H1 (cell line): ENCODE results near the gene KIN. TPM values are rescaled to one million over a fixed set of nuclear protein-coding genes. Genes with fewer than 3 reads are reported as not detected.

Experiments used
- CTCF ChIA-PET: fragments of 300-600 bp; sonication (Branson Sonifier 250); formaldehyde crosslinking; loops from one replicate; lab custom pipeline; 2021; ENCODE audit not compliant: partially characterized antibody; lab: Charles Lee
- POLR2A ChIA-PET: fragments of 300-600 bp; sonication (Branson Sonifier 250); formaldehyde crosslinking; loops from one replicate; lab custom pipeline; 2021; ENCODE audit warnings: inconsistent platforms; ENCODE audit not compliant: partially characterized antibody; lab: Charles Lee
- DNase-seq, 2 experiments: peaks; one replicate each; pipeline versions ENCODE4 v3.0.0 to v3.0.0-alpha.2; 2010 to 2022; ENCODE audit warnings: low spot score in 2 of 2, low read depth in 1 of 2, mixed read lengths in 1 of 2
- FAIRE-seq: peaks from 2 replicates; lab custom pipeline; 2011; peaks lifted over from hg19 to GRCh38; lab: Jason Lieb, UNC
- H2AFZ ChIP-seq: 2 replicates; pipeline ENCODE4 v1.8.1; 2012; ENCODE audit warnings: low read length, inconsistent platforms
- H2AK5ac ChIP-seq: 2 replicates; pipeline ENCODE4 v1.6.1; 2013; ENCODE audit warnings: low read depth, low read length
- H2BK120ac ChIP-seq: replicated peaks from 2 replicates; pipeline ENCODE3; 2013; ENCODE audit warnings: low read depth, low read length, inconsistent platforms
- H2BK12ac ChIP-seq: 2 replicates; pipeline ENCODE4 v1.6.1; 2013; ENCODE audit warnings: low read depth, low read length
- H2BK15ac ChIP-seq: 2 replicates; pipeline ENCODE4 v1.6.1; 2013; ENCODE audit warnings: low read length
- H2BK20ac ChIP-seq: 2 replicates; pipeline ENCODE4 v1.6.1; 2013; ENCODE audit warnings: low read length
- H2BK5ac ChIP-seq: 2 replicates; pipeline ENCODE4 v1.6.1; 2013; ENCODE audit warnings: low read depth, low read length
- H3K14ac ChIP-seq: 2 replicates; pipeline ENCODE4 v1.6.1; 2013; ENCODE audit warnings: inconsistent platforms; ENCODE audit not compliant: insufficient read length
- H3K18ac ChIP-seq: 2 replicates; pipeline ENCODE4 v1.6.1; 2013; ENCODE audit warnings: low read length; ENCODE audit errors: extremely low read depth
- H3K23ac ChIP-seq: 2 replicates; pipeline ENCODE4 v1.6.1; 2013; ENCODE audit warnings: inconsistent platforms; ENCODE audit not compliant: insufficient read length
- H3K23me2 ChIP-seq: 2 replicates; pipeline ENCODE4 v1.6.1; 2013; ENCODE audit warnings: low read depth, low read length
- H3K27ac ChIP-seq: 2 replicates; pipeline ENCODE4 v1.6.1; 2011; ENCODE audit warnings: low read depth, low read length, inconsistent platforms
- H3K27me3 ChIP-seq, 4 experiments: replicated peaks in 1 of 4; 1 replicate in 1 of 4; 2 replicates in 3 of 4; pipeline versions ENCODE4 v1.6.1 to v1.8.1; 2011 to 2013; ENCODE audit warnings: low read length in 3 of 4, mild to moderate bottlenecking in 3 of 4, inconsistent platforms in 2 of 4, mixed read lengths in 2 of 4, moderate library complexity in 1 of 4; ENCODE audit not compliant: control insufficient read depth in 3 of 4, insufficient read depth in 3 of 4; ENCODE audit errors: extremely low read depth in 1 of 4
- H3K36me3 ChIP-seq, 4 experiments: 2 replicates each; pipeline versions ENCODE4 v1.6.1 to v1.8.1; 2011 to 2013; ENCODE audit warnings: mild to moderate bottlenecking in 4 of 4, low read length in 3 of 4, moderate library complexity in 2 of 4, control low read depth in 1 of 4, inconsistent platforms in 1 of 4; ENCODE audit not compliant: insufficient read depth in 4 of 4, control insufficient read depth in 2 of 4
- H3K4ac ChIP-seq: replicated peaks from 2 replicates; pipeline ENCODE3; 2013; ENCODE audit warnings: low read length, low read depth, mixed read lengths, inconsistent platforms; ENCODE audit not compliant: insufficient read length
- H3K4me1 ChIP-seq, 4 experiments: replicated peaks in 1 of 4; 1 replicate in 1 of 4; 2 replicates in 3 of 4; pipeline versions ENCODE4 v1.6.1 to v1.8.1; 2011 to 2013; ENCODE audit warnings: low read length in 3 of 4, inconsistent platforms in 2 of 4, mixed read lengths in 1 of 4; ENCODE audit not compliant: insufficient read depth in 4 of 4, control insufficient read depth in 3 of 4
- H3K4me2 ChIP-seq, 2 experiments: 2 replicates each; pipeline versions ENCODE4 v1.6.1 to v1.8.1; 2011 to 2013; ENCODE audit warnings: low read depth in 2 of 2, low read length in 2 of 2, control low read depth in 1 of 2, inconsistent platforms in 1 of 2, mild to moderate bottlenecking in 1 of 2; ENCODE audit not compliant: insufficient read depth in 1 of 2
- H3K4me3 ChIP-seq, 4 experiments: fragments of 200-600, 300-600 bp in 1 of 4; sonication (generic), shearing (Covaris generic), sonication (Bioruptor Twin) in 1 of 4; 2 replicates each; pipeline versions ENCODE4 v1.5.1 to v1.8.1; 2011 to 2016; ENCODE audit warnings: low read length in 4 of 4, low read depth in 3 of 4, control low read depth in 2 of 4, inconsistent platforms in 2 of 4, mild to moderate bottlenecking in 2 of 4, mixed read lengths in 1 of 4, moderate library complexity in 1 of 4; ENCODE audit not compliant: insufficient read depth in 2 of 4; ENCODE audit errors: extremely low read depth in 1 of 4
- H3K56ac ChIP-seq: replicated peaks from 2 replicates; pipeline ENCODE3; 2013; ENCODE audit warnings: low read depth, mild to moderate bottlenecking, mixed read lengths, low read length, inconsistent platforms; ENCODE audit not compliant: insufficient read length
- H3K79me1 ChIP-seq: 2 replicates; pipeline ENCODE4 v1.6.1; 2013; ENCODE audit warnings: low read depth, low read length, control low read depth
- H3K79me2 ChIP-seq, 2 experiments: 2 replicates each; pipeline versions ENCODE4 v1.6.1 to v1.8.1; 2012 to 2013; ENCODE audit warnings: low read length in 2 of 2, mild to moderate bottlenecking in 2 of 2, inconsistent platforms in 1 of 2; ENCODE audit not compliant: insufficient read depth in 2 of 2, control insufficient read depth in 1 of 2
- H3K9ac ChIP-seq, 4 experiments: replicated peaks in 1 of 4; 1 replicate in 1 of 4; 2 replicates in 3 of 4; pipeline versions ENCODE4 v1.6.1 to v1.8.1; 2011 to 2013; ENCODE audit warnings: low read depth in 3 of 4, low read length in 3 of 4, control low read depth in 2 of 4, mild to moderate bottlenecking in 2 of 4, moderate library complexity in 2 of 4, inconsistent platforms in 1 of 4; ENCODE audit errors: extremely low read depth in 1 of 4
- H3K9me3 ChIP-seq, 2 experiments: 2 replicates each; pipeline versions ENCODE4 v1.6.1 to v1.8.1; 2012 to 2013; ENCODE audit warnings: mild to moderate bottlenecking in 2 of 2, moderate library complexity in 2 of 2, control low read depth in 1 of 2, inconsistent platforms in 1 of 2, low read depth in 1 of 2, low read length in 1 of 2, mixed read lengths in 1 of 2; ENCODE audit not compliant: insufficient read depth in 2 of 2
- H4K20me1 ChIP-seq, 2 experiments: replicated peaks in 1 of 2; 2 replicates each; pipeline versions ENCODE3 to v1.8.1; 2011 to 2013; ENCODE audit warnings: inconsistent platforms in 2 of 2, low read length in 2 of 2, mild to moderate bottlenecking in 1 of 2; ENCODE audit not compliant: insufficient read depth in 2 of 2, control insufficient read depth in 1 of 2
- H4K5ac ChIP-seq: 2 replicates; pipeline ENCODE4 v1.6.1; 2013; ENCODE audit warnings: low read length, low read depth, mixed read lengths, inconsistent platforms; ENCODE audit not compliant: insufficient read length
- H4K8ac ChIP-seq: 2 replicates; pipeline ENCODE4 v1.8.0; 2013; ENCODE audit warnings: mild to moderate bottlenecking, moderate library complexity, low read length, inconsistent platforms; ENCODE audit not compliant: insufficient read depth; ENCODE audit errors: extremely low read depth
- H4K91ac ChIP-seq: replicated peaks from 2 replicates; pipeline ENCODE3; 2013; ENCODE audit warnings: low read length, mixed read lengths, inconsistent platforms; ENCODE audit not compliant: insufficient read length
- BACH1 ChIP-seq: IDR thresholded peaks from 2 replicates; pipeline ENCODE4 v1.6.1; 2012; ENCODE audit warnings: low read length, improper control_type of control experiment
- CBX8 ChIP-seq: fragments of 300-800, 300-1000 bp; sonication (generic); IDR thresholded peaks from 2 replicates; pipeline ENCODE4 v1.7.1; 2016; ENCODE audit warnings: low read depth, low read length, borderline replicate concordance
- E2F6 ChIP-seq: IDR thresholded peaks from 2 replicates; pipeline ENCODE4 v1.6.1; 2012; ENCODE audit warnings: inconsistent platforms
- RAD21 ChIP-seq, 2 experiments: IDR thresholded peaks in 1 of 2; conservative IDR thresholded peaks in 1 of 2; 2 replicates each; pipeline ENCODE4 v1.6.1; 2011; ENCODE audit warnings: low read depth in 2 of 2, low read length in 2 of 2, improper control_type of control experiment in 1 of 2, inconsistent platforms in 1 of 2, mild to moderate bottlenecking in 1 of 2, moderate library complexity in 1 of 2
- SP1 ChIP-seq: IDR thresholded peaks from 2 replicates; pipeline ENCODE4 v1.6.1; 2011; ENCODE audit warnings: low read depth, low read length
- TAF7 ChIP-seq: optimal IDR thresholded peaks from 2 replicates; pipeline ENCODE3; 2011; ENCODE audit warnings: low read depth, mild to moderate bottlenecking, inconsistent platforms, low read length, moderate library complexity, borderline replicate concordance
- WGBS, 2 experiments: shearing (Covaris generic) in 1 of 2; methylation state at CpG; one replicate each; pipeline versions ENCODE4 v1.1.6 to v1.1.7; 2013 to 2015; ENCODE audit warnings: low lambda C conversion rate in 2 of 2, mixed read lengths in 2 of 2, inconsistent platforms in 1 of 2, low coverage in 1 of 2, missing lambda C conversion rate in 1 of 2; ENCODE audit not compliant: insufficient replicate concordance in 2 of 2, insufficient coverage in 1 of 2, insufficient read length in 1 of 2; ENCODE audit errors: extremely low coverage in 1 of 2, missing lambda C conversion rate in 1 of 2; 5-methylcytosine and 5-hydroxymethylcytosine counted together
- polyA plus RNA-seq, 7 experiments: library from polyadenylated mRNA; depleted of rRNA in 3 of 7; stranded (reverse) in 5 of 7; unstranded in 2 of 7; fragments of >200 nt in 5 of 7; fragments of 200-250 nt in 2 of 7; gene quantifications; 1 replicate in 5 of 7; 2 replicates in 1 of 7; 4 replicates in 1 of 7; pipeline versions ENCODE4 v1.2.1 to v1.2.3, GENCODE V29; 2011 to 2013; ENCODE audit warnings: missing spikeins in 2 of 7, mixed read lengths in 2 of 7
- total RNA-seq: library from RNA; stranded (reverse); fragmentation: NEBNext Ultra II Directional; extraction: Animal tissue kit (Norgen Biotek cat#: 25700); gene quantifications from 2 replicates; pipeline ENCODE4 v1.2.1, GENCODE V29; 2021
- TF ChIP-seq, protein P1 (sequence below): IDR thresholded peaks from 2 replicates; pipeline ENCODE4 v1.6.1; 2012; ENCODE audit warnings: low read length, inconsistent platforms
- TF ChIP-seq, protein P2 (sequence below), 3 experiments: IDR thresholded peaks; 1 replicate in 2 of 3; 2 replicates in 1 of 3; pipeline versions ENCODE4 v1.5.1 to v1.6.1; 2011; ENCODE audit warnings: low read length in 3 of 3, mild to moderate bottlenecking in 3 of 3, inconsistent platforms in 2 of 3, low read depth in 1 of 3, moderate library complexity in 1 of 3; ENCODE audit not compliant: insufficient read depth in 1 of 3; ENCODE audit errors: control extremely low read depth in 1 of 3

Gene KIN
- total and polyA plus RNA-seq, 2 of the 8 experiments (the other 6 are each of a cell fraction or from before 2014, with no cell fraction given), result 3.7 to 16.5 TPM

DNA sequence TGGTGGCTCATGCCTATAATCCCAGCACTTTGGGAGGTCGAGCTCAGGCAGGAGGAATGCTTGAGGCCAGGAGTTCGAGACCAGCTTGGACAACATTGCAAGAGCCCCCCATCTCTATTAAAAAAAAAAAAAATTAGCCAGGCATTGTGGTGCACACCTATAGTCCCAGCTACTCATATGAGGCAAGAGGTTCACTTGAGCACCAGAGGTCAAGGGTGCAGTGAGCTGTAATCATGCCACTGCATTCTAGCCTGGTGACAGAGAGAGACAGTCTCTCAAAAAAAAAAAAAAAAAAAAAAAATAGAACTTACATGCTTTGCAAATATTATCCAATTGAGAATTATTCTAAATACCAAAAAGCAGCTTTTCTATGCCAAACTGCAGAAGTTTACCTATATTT, 11.0 kb downstream of the KIN start:
- no peak overlapping the region for H3K4me2 ChIP-seq
- H3K4me1 ChIP-seq, result no peaks in the 10 kb centered on the region
- H3K23ac ChIP-seq, result no peak overlapping the region
- H4K20me1 ChIP-seq, result peaks cover 0 to 4% of the 10 kb centered on the region in 2 experiments
- H2AFZ ChIP-seq, result no peak overlapping the region
- no peak overlapping the region for H2BK12ac ChIP-seq
- H3K56ac ChIP-seq, result no peak overlapping the region
- H4K8ac ChIP-seq, result no peak overlapping the region
- H3K79me1 ChIP-seq, result no peaks in the 10 kb centered on the region
- DNase-seq, result no peak
- H2BK5ac ChIP-seq, result no peak overlapping the region
- 100% methylated on average over 2 of the region's 2 CpGs; no CpG with 5 or more reads in 1 of the 2 experiments for WGBS, 2 experiments
- H2BK20ac ChIP-seq, result no peak overlapping the region
- POLR2A ChIA-PET, result interaction anchor here (0.6 to 2.0 kb wide), 3 partner anchors 10 to 20 kb away, joined by 3 to 7 read pairs (median 7); partner anchors contain the start of genes ATP5F1C and KIN
- peaks cover 0 to 6% of the 10 kb centered on the region in 2 experiments; a peak in 2 of 4 replicates for H3K79me2 ChIP-seq
- H3K4ac ChIP-seq, result no peak overlapping the region
- peaks cover 7 to 51% (median 24%) of the 10 kb centered on the region in 4 experiments for H3K36me3 ChIP-seq
- H3K27ac ChIP-seq, result no peak overlapping the region
- CTCF ChIA-PET, result interaction anchor here (0.5 to 2.0 kb wide), 3 partner anchors 19 to 251 kb away, joined by 3 to 7 read pairs (median 4); no protein-coding TSS in a partner anchor
- no peaks in the 10 kb centered on the region for H3K9me3 ChIP-seq
- H3K23me2 ChIP-seq, result no peaks in the 10 kb centered on the region
- no peak overlapping the region for H3K4me3 ChIP-seq
- H3K9ac ChIP-seq, result no peak overlapping the region
- no peak overlapping the region for H4K5ac ChIP-seq
- FAIRE-seq, result no peak
- no peaks in the 10 kb centered on the region for H3K27me3 ChIP-seq
- no peak overlapping the region for H3K18ac ChIP-seq
- H2BK120ac ChIP-seq, result no peak overlapping the region
- no peak overlapping the region for H2BK15ac ChIP-seq
- H2AK5ac ChIP-seq, result no peak overlapping the region
- H3K14ac ChIP-seq, result no peak overlapping the region
- no peak overlapping the region for H4K91ac ChIP-seq
- TF ChIP-seq E2F6 (no peak), TAF7 (no peak), CBX8 (no peak), SP1 (no peak), BACH1 (no peak), RAD21 (IDR thresholded peaks at IDR 0.05 in 1 of 2, conservative IDR thresholded peaks at IDR 0.05 in 1 of 2; ENCODE audit: low read depth in 2 of 2, low read length in 2 of 2) (no peak)
- TF ChIP-seq, protein P1, sequence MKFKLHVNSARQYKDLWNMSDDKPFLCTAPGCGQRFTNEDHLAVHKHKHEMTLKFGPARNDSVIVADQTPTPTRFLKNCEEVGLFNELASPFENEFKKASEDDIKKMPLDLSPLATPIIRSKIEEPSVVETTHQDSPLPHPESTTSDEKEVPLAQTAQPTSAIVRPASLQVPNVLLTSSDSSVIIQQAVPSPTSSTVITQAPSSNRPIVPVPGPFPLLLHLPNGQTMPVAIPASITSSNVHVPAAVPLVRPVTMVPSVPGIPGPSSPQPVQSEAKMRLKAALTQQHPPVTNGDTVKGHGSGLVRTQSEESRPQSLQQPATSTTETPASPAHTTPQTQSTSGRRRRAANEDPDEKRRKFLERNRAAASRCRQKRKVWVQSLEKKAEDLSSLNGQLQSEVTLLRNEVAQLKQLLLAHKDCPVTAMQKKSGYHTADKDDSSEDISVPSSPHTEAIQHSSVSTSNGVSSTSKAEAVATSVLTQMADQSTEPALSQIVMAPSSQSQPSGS, result no peak
- TF ChIP-seq, protein P2, sequence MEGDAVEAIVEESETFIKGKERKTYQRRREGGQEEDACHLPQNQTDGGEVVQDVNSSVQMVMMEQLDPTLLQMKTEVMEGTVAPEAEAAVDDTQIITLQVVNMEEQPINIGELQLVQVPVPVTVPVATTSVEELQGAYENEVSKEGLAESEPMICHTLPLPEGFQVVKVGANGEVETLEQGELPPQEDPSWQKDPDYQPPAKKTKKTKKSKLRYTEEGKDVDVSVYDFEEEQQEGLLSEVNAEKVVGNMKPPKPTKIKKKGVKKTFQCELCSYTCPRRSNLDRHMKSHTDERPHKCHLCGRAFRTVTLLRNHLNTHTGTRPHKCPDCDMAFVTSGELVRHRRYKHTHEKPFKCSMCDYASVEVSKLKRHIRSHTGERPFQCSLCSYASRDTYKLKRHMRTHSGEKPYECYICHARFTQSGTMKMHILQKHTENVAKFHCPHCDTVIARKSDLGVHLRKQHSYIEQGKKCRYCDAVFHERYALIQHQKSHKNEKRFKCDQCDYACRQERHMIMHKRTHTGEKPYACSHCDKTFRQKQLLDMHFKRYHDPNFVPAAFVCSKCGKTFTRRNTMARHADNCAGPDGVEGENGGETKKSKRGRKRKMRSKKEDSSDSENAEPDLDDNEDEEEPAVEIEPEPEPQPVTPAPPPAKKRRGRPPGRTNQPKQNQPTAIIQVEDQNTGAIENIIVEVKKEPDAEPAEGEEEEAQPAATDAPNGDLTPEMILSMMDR (IDR thresholded peaks at IDR 0.05; ENCODE audit: control extremely low read depth in 1 of 3, insufficient read depth in 1 of 3, low read depth in 1 of 3, low read length in 3 of 3), result no peak
